ENCODE data around the gene OSM.

OSM gene

DNA sequence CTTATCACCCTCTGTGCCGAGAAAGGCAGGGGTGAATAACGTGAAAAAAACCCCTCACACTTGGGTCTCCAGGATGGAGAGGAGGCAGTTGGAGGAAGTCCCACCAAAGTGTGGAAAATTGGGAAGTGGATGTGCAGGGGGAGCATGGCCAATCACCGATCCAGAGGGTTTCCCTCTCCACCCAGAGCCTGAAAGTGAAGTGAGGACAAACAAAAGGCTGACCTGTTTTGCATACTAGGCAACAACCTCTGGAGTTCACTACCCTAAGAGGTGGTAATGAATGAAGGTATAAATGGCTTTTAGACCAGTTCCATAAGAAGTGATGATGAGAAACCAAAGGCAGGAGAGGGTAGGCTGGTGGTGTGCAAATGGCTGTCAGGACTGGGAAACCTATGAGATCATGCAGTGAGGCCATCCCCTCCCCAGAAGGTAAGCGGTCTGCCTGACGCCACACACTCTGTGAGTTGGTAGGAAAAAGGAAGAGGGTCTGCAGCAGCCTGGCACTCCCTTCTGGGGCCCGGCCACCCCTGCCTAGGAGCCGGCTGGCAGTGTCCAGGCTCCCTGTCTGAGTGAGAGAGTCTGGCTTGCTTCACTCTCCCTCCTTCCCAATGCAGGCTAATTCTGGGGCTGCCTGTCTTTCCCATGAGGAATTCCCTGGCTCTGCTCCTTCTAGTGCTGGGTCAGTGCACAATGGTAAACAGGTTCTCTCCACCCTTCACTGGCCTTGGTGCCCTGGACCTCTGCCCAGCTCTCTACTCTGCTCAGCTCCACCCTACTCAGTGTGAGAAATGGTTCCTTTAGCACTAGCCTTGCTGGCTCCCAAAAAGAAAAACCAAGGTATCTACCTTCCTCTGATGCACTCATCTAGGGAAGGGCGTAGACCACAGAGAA, 44.5 kb upstream of the OSM start:
- ChIA-PET POLR2A (no interaction called here), CTCF (interaction anchor here (1.0 to 22.3 kb wide), 6 partner anchors 9 to 76 kb away, joined by 4 to 268 read pairs (median 6); partner anchors contain the start of gene CASTOR1)
- DNase-seq (ENCODE audit: extremely low spot score), result no peak
- TF ChIP-seq, protein P1, sequence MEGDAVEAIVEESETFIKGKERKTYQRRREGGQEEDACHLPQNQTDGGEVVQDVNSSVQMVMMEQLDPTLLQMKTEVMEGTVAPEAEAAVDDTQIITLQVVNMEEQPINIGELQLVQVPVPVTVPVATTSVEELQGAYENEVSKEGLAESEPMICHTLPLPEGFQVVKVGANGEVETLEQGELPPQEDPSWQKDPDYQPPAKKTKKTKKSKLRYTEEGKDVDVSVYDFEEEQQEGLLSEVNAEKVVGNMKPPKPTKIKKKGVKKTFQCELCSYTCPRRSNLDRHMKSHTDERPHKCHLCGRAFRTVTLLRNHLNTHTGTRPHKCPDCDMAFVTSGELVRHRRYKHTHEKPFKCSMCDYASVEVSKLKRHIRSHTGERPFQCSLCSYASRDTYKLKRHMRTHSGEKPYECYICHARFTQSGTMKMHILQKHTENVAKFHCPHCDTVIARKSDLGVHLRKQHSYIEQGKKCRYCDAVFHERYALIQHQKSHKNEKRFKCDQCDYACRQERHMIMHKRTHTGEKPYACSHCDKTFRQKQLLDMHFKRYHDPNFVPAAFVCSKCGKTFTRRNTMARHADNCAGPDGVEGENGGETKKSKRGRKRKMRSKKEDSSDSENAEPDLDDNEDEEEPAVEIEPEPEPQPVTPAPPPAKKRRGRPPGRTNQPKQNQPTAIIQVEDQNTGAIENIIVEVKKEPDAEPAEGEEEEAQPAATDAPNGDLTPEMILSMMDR (IDR thresholded peaks at IDR 0.05; ENCODE audit: control extremely low read depth, extremely low read depth, low read depth, missing control alignments), result no peak

- DNase-seq (ENCODE audit: extremely low spot score), result peak; percentile 58
- POLR2A ChIA-PET, result no interaction called here
- TF ChIP-seq, protein P1 (IDR thresholded peaks at IDR 0.05; ENCODE audit: control extremely low read depth, extremely low read depth, low read depth, missing control alignments), result no peak
- CTCF ChIA-PET, result interaction anchor here (1.0 to 22.3 kb wide), 8 partner anchors 10 to 77 kb away, joined by 3 to 268 read pairs (median 4); partner anchors contain the start of genes CASTOR1 and TBC1D10A
Observed at GRCh38 chr22:30309951-30310741, 43.5 kb upstream of the OSM start.

DNA sequence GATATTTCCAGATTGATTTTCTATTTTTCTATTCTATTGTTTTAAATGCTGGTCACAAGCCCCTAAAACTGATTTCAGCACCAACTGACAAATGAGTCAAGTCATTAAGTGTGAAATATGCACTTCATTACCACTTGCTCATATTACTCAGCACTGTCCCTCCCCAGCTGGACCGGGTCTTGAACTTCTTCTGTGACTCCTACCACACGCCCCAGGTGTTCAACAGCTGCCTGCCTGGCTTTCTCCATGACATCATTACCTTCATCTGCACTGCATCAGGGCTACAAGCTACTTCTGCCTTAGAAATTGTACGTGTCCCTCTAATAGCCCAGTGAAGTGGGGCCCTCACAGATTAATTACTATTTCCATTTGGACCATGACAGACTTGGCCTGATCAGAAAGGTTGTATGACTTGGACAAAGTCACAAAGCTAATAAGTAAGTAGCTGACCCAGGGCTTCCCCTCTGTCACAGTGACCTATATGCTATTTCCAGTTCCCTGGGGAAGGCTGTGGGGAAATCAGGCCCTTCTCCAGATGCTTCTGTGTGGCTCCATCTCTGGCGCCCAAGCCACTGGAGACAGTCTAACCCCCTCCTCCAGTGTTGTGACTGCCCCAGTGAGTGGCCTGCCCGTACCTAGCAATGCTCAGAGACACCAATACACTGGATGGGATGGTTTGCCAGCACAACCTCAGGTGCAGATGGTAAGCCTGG, 42.0 kb upstream of the OSM start:
- ChIA-PET POLR2A (interaction anchor here (1.1 to 1.4 kb wide), 2 partner anchors 18 to 48 kb away, joined by 3 to 4 read pairs; partner anchors contain the start of genes CCDC157, SF3A1 and TBC1D10A), CTCF (interaction anchor here (0.9 to 22.3 kb wide), 8 partner anchors 8 to 60 kb away, joined by 3 to 268 read pairs (median 3); partner anchors contain the start of gene CASTOR1)
- TF ChIP-seq, protein P1 (IDR thresholded peaks at IDR 0.05; ENCODE audit: control extremely low read depth, extremely low read depth, low read depth, missing control alignments), result no peak
- DNase-seq (ENCODE audit: extremely low spot score), result peak; percentile 74

GRCh38 chr22:30308093-30308492, 41.4 kb upstream of the OSM start:
- ChIA-PET POLR2A (interaction anchor here (1.1 to 1.4 kb wide), 2 partner anchors 19 to 48 kb away, joined by 3 to 4 read pairs; partner anchors contain the start of genes CCDC157, SF3A1 and TBC1D10A), CTCF (interaction anchor here (0.9 to 22.3 kb wide), 6 partner anchors 11 to 60 kb away, joined by 3 to 268 read pairs (median 7); partner anchors contain the start of gene CASTOR1)
- TF ChIP-seq, protein P1 (IDR thresholded peaks at IDR 0.05; ENCODE audit: control extremely low read depth, extremely low read depth, low read depth, missing control alignments), result no peak
- no peak for DNase-seq (ENCODE audit: extremely low spot score)

DNA sequence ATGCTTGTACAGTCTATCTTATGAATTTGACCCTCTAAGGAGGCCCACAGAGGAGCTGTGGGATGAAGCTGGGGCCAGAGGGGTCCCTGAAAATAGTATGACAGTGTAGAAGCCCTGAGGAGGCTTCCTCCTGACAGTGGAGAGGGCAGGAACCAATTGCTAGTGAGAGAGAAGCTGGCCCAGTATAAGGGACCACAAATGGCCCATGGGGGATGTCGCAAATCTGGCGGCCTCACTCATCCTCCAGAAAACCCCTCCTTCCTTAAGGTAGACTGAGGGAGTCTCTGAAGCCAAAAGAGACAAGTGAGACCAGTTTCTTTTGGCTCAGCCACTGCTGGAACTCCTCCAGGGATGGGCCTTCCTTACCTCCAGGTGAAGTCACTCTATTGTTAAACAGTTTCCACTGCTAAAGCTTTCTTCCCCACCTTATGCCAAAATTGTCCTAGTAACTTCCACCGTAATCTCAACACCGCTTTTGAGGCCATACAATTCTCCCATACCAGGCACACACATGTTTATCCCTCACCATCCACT, 40.5 kb upstream of the OSM start:
- no peak for DNase-seq (ENCODE audit: extremely low spot score)
- POLR2A ChIA-PET, result no interaction called here
- CTCF ChIA-PET, result interaction anchor here (1.0 to 22.3 kb wide), 4 partner anchors 10 to 83 kb away, joined by 3 to 268 read pairs (median 7); partner anchors contain the start of gene CASTOR1
- TF ChIP-seq, protein P1 (IDR thresholded peaks at IDR 0.05; ENCODE audit: control extremely low read depth, extremely low read depth, low read depth, missing control alignments), result no peak

Data from GM10248 (cell line).